ENCODE data around the gene CUL2.
A peak's percentile ranks its signal among the peaks of the same experiment; 100 is the strongest.
"Not testable (repeated sequence)": the region's sequence is repeated elsewhere in the genome, so short reads cannot be mapped to it uniquely, and the experiment has no call there.

CUL2 gene

GRCh38 chr10:35075228-35075627 is 14.9 kb downstream of the CUL2 start:
- Histone ChIP-seq H3K4me1 (ENCODE audit: control insufficient read depth, insufficient read depth, low read length) (peaks cover 21% of the 10 kb centered on the region), H3K27me3 (ENCODE audit: control insufficient read depth, insufficient read depth, low read length) (no peaks in the 10 kb centered on the region), H3K9ac (ENCODE audit: low read depth, low read length) (no peak overlapping the region), H3K4me2 (ENCODE audit: low read length) (no peak overlapping the region), H3K4me3 (ENCODE audit: low read length) (no peak overlapping the region), H3K9me3 (replicated peaks; ENCODE audit: low read length) (no peaks in the 10 kb centered on the region), H3K36me3 (ENCODE audit: insufficient read depth, low read length) (peaks cover 10% of the 10 kb centered on the region)

DNA sequence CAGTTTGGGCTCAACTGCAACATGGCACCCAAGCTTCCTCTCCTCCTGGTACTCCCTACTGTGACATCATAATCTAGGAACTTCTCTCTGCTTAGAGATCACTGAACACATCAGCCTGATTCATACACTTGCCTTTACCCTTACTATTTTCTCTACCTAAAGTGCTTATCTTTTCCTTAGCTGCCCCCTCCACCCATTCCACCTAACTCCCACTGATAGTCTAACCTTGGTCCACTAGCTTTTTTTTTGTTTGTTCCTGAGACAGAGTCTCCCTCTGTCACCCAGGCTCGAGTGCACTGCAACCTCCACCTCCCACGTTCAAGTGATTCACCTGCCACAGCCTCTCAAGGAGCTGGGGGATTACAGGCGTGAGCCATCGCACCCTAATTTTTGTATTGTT is 15.9 kb downstream of the CUL2 start:
- H3K4me1 ChIP-seq (ENCODE audit: control insufficient read depth, insufficient read depth, low read length) = peaks cover 12% of the 10 kb centered on the region
- no peak overlapping the region for H3K4me2 ChIP-seq (ENCODE audit: low read length)
- no peak overlapping the region for H3K4me3 ChIP-seq (ENCODE audit: low read length)
- no peak overlapping the region for H3K9ac ChIP-seq (ENCODE audit: low read depth, low read length)
- H3K36me3 ChIP-seq (ENCODE audit: insufficient read depth, low read length) = peaks cover 13% of the 10 kb centered on the region
- no peaks in the 10 kb centered on the region for H3K9me3 ChIP-seq (replicated peaks; ENCODE audit: low read length)
- H3K27me3 ChIP-seq (ENCODE audit: control insufficient read depth, insufficient read depth, low read length) = no peaks in the 10 kb centered on the region

GRCh38 chr10:35070521-35070920 is 19.6 kb downstream of the CUL2 start:
- Histone ChIP-seq H3K9ac (ENCODE audit: low read depth, low read length) (no peak overlapping the region), H3K4me3 (ENCODE audit: low read length) (no peak overlapping the region), H3K27me3 (ENCODE audit: control insufficient read depth, insufficient read depth, low read length) (no peaks in the 10 kb centered on the region), H3K4me2 (ENCODE audit: low read length) (no peak overlapping the region), H3K36me3 (ENCODE audit: insufficient read depth, low read length) (peaks cover 19% of the 10 kb centered on the region), H3K4me1 (ENCODE audit: control insufficient read depth, insufficient read depth, low read length) (peaks cover 10% of the 10 kb centered on the region), H3K9me3 (replicated peaks; ENCODE audit: low read length) (no peaks in the 10 kb centered on the region)

- peaks cover 45% of the 10 kb centered on the region for H3K36me3 ChIP-seq (ENCODE audit: insufficient read depth, low read length)
Observed at GRCh38 chr10:35063837-35064454, 26.2 kb downstream of the CUL2 start.

DNA sequence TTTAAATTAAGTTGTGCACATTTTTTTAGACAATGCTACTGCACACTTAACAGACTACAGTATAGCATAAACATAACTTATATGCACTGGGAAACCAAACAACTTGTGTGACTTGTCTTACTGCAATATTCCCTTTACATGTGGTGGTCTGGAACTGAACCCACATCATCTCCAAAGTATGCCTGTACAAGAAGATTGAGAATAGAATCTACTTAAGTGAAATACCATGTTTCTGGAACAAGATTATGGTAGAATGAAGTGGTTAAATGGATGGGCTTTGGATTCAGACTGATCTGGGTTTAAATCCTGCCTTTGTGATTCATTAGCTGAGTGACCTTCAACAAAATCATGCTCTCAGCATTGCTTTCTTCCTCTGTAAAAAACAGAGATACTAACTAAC is 30.7 kb downstream of the CUL2 start:
- no peak overlapping the region for H3K4me3 ChIP-seq (ENCODE audit: low read length)
- H3K4me1 ChIP-seq (ENCODE audit: control insufficient read depth, insufficient read depth, low read length) = peaks cover 28% of the 10 kb centered on the region
- no peaks in the 10 kb centered on the region for H3K9me3 ChIP-seq (replicated peaks; ENCODE audit: low read length)
- H3K36me3 ChIP-seq (ENCODE audit: insufficient read depth, low read length) = peaks cover 42% of the 10 kb centered on the region
- no peak overlapping the region for H3K9ac ChIP-seq (ENCODE audit: low read depth, low read length)
- no peak overlapping the region for H3K4me2 ChIP-seq (ENCODE audit: low read length)
- H3K27me3 ChIP-seq (ENCODE audit: control insufficient read depth, insufficient read depth, low read length) = no peaks in the 10 kb centered on the region

More at GRCh38 chr10:35063837-35064454, 26.2 kb downstream of the CUL2 start:
- Histone ChIP-seq H3K9me3 (replicated peaks; ENCODE audit: low read length) (no peaks in the 10 kb centered on the region), H3K9ac (ENCODE audit: low read depth, low read length) (no peak overlapping the region), H3K4me3 (ENCODE audit: low read length) (no peak overlapping the region), H3K4me1 (ENCODE audit: control insufficient read depth, insufficient read depth, low read length) (peaks cover 5% of the 10 kb centered on the region), H3K4me2 (ENCODE audit: low read length) (no peak overlapping the region), H3K27me3 (ENCODE audit: control insufficient read depth, insufficient read depth, low read length) (no peaks in the 10 kb centered on the region)

GRCh38 chr10:35058686-35059085 is 31.5 kb downstream of the CUL2 start:
- no peaks in the 10 kb centered on the region for H3K9me3 ChIP-seq (replicated peaks; ENCODE audit: low read length)
- H3K4me1 ChIP-seq (ENCODE audit: control insufficient read depth, insufficient read depth, low read length) = peaks cover 28% of the 10 kb centered on the region
- peak overlapping the region; percentile 16 for H3K4me3 ChIP-seq (ENCODE audit: low read length)
- no peaks in the 10 kb centered on the region for H3K27me3 ChIP-seq (ENCODE audit: control insufficient read depth, insufficient read depth, low read length)
- H3K36me3 ChIP-seq (ENCODE audit: insufficient read depth, low read length) = peaks cover 42% of the 10 kb centered on the region
- H3K4me2 ChIP-seq (ENCODE audit: low read length) = peak overlapping the region; percentile 42
- peak overlapping the region; percentile 6 for H3K9ac ChIP-seq (ENCODE audit: low read depth, low read length)

GRCh38 chr10:35058134-35058533 is 32.0 kb downstream of the CUL2 start:
- Histone ChIP-seq H3K9me3 (replicated peaks; ENCODE audit: low read length) (no peaks in the 10 kb centered on the region), H3K27me3 (ENCODE audit: control insufficient read depth, insufficient read depth, low read length) (no peaks in the 10 kb centered on the region), H3K36me3 (ENCODE audit: insufficient read depth, low read length) (peaks cover 36% of the 10 kb centered on the region), H3K9ac (ENCODE audit: low read depth, low read length) (no peak overlapping the region), H3K4me3 (ENCODE audit: low read length) (peak overlapping the region; percentile 16), H3K4me1 (ENCODE audit: control insufficient read depth, insufficient read depth, low read length) (peaks cover 28% of the 10 kb centered on the region), H3K4me2 (ENCODE audit: low read length) (peak overlapping the region; percentile 42)

DNA sequence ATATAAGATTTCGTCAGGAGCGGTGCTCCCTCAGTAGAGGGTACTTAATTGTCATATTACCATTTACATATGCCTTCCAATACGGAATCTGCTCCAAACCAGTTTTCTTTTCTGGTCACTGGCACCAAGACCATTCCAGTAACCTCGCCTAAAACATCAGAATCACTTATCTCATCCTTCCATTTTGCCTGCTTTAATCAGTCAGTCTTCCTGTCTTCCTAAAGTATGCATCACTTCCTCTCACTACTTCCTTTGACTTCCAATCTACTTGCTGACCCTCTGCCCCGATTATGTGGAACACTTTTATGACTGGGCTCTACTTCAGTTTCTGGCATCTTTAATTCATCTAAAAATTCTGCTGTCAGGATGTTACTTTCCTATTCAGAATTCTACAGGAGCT is 33.5 kb downstream of the CUL2 start:
- Histone ChIP-seq H3K4me3 (ENCODE audit: low read length) (no peak overlapping the region), H3K4me2 (ENCODE audit: low read length) (no peak overlapping the region), H3K9ac (ENCODE audit: low read depth, low read length) (no peak overlapping the region), H3K27me3 (ENCODE audit: control insufficient read depth, insufficient read depth, low read length) (no peaks in the 10 kb centered on the region), H3K4me1 (ENCODE audit: control insufficient read depth, insufficient read depth, low read length) (peaks cover 28% of the 10 kb centered on the region), H3K9me3 (replicated peaks; ENCODE audit: low read length) (no peaks in the 10 kb centered on the region), H3K36me3 (ENCODE audit: insufficient read depth, low read length) (peaks cover 27% of the 10 kb centered on the region)

DNA sequence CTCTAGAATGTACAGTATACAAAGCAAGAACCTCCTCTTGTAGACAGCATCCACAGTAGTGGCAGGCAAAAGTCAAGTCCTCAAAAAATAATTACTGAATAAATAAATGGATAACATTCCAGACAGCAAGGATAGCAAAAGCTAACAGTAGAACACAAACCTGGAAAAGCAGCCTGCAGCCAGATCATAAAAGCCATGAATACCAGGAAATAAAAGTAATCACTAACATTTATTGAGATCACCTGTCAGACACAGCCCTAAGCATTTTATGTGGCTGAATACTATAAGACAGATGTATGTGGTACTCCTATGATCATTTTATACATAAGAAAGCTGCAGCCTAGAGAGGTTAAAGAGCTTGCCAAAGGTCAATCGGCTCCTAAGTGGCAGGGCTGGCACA is 34.0 kb downstream of the CUL2 start:
- Histone ChIP-seq H3K9ac (ENCODE audit: low read depth, low read length) (no peak overlapping the region), H3K36me3 (ENCODE audit: insufficient read depth, low read length) (peaks cover 27% of the 10 kb centered on the region), H3K4me2 (ENCODE audit: low read length) (no peak overlapping the region), H3K27me3 (ENCODE audit: control insufficient read depth, insufficient read depth, low read length) (no peaks in the 10 kb centered on the region), H3K9me3 (replicated peaks; ENCODE audit: low read length) (no peaks in the 10 kb centered on the region), H3K4me1 (ENCODE audit: control insufficient read depth, insufficient read depth, low read length) (peaks cover 28% of the 10 kb centered on the region), H3K4me3 (ENCODE audit: low read length) (no peak overlapping the region)

DNA sequence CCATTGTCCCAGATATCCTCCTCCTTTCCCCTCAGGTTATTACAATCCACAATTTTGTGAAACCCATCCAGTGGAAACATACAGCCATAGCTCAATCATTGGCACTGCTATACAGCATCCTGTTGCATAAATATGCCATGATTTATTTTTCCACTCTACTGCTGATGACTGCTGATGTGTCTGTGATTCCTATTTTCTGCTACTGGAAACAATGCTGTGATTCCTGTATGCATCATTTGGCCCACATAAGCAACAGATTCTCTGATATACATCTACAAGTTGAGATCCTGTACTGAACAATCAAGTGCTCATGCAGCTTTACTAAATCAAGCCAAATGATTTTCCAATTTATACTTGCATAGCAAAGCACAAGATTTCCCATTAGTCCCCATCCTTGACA is 39.6 kb downstream of the CUL2 start:
- Histone ChIP-seq H3K4me2 (ENCODE audit: low read length) (no peak overlapping the region), H3K36me3 (ENCODE audit: insufficient read depth, low read length) (peaks cover 10% of the 10 kb centered on the region), H3K4me3 (ENCODE audit: low read length) (no peak overlapping the region), H3K27me3 (ENCODE audit: control insufficient read depth, insufficient read depth, low read length) (no peaks in the 10 kb centered on the region), H3K9me3 (replicated peaks; ENCODE audit: low read length) (no peaks in the 10 kb centered on the region), H3K4me1 (ENCODE audit: control insufficient read depth, insufficient read depth, low read length) (no peaks in the 10 kb centered on the region), H3K9ac (ENCODE audit: low read depth, low read length) (no peak overlapping the region)

- Histone ChIP-seq H3K27me3 (ENCODE audit: control insufficient read depth, insufficient read depth, low read length) (no peaks in the 10 kb centered on the region), H3K4me2 (ENCODE audit: low read length) (no peak overlapping the region), H3K36me3 (ENCODE audit: insufficient read depth, low read length) (peaks cover 18% of the 10 kb centered on the region), H3K4me1 (ENCODE audit: control insufficient read depth, insufficient read depth, low read length) (peaks cover 19% of the 10 kb centered on the region), H3K9ac (ENCODE audit: low read depth, low read length) (no peak overlapping the region), H3K9me3 (replicated peaks; ENCODE audit: low read length) (no peaks in the 10 kb centered on the region), H3K4me3 (ENCODE audit: low read length) (no peak overlapping the region)
Observed at GRCh38 chr10:35046074-35046473, 44.1 kb downstream of the CUL2 start.

DNA sequence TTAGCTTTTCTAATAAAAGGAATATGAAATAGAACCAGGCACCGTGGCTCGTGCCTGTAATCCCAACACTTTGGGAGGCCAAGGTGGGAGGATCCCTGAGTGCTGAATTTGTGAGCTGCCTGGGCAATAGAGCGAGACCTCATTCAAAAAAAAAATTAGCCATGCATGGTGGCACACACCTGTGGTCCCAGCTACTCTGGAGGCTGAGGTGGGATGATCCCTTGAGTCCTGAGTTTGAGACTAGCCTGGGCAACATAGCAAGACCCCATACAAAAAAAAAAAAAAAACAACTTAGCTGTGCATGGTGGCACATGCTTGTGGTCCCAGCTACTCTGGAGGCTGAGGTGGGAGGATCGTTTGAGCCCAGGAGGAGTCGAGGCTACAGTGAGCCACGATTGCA is 44.9 kb downstream of the CUL2 start:
- Histone ChIP-seq H3K36me3 (ENCODE audit: insufficient read depth, low read length) (peaks cover 18% of the 10 kb centered on the region), H3K4me1 (ENCODE audit: control insufficient read depth, insufficient read depth, low read length) (peaks cover 26% of the 10 kb centered on the region)

More for the DNA sequence above, 44.9 kb downstream of the CUL2 start:
- H3K9me3 ChIP-seq (replicated peaks; ENCODE audit: low read length); H3K27me3 ChIP-seq (ENCODE audit: control insufficient read depth, insufficient read depth, low read length); H3K9ac ChIP-seq (ENCODE audit: low read depth, low read length); H3K4me2 ChIP-seq (ENCODE audit: low read length); H3K4me3 ChIP-seq (ENCODE audit: low read length): not testable (repeated sequence)
